SKM-1 treated with dmso at 0.1 percent for 144 hours (cell line): ENCODE results near the gene SVEP1.
"Not testable (repeated sequence)": the region's sequence is repeated elsewhere in the genome, so short reads cannot be mapped to it uniquely, and the experiment has no call there.

Experiments used
- DNase-seq: peaks from one replicate; lab custom pipeline; 2025; ENCODE audit not compliant: unreplicated experiment; lab: John Stamatoyannopoulos, UW

SVEP1 gene

DNA sequence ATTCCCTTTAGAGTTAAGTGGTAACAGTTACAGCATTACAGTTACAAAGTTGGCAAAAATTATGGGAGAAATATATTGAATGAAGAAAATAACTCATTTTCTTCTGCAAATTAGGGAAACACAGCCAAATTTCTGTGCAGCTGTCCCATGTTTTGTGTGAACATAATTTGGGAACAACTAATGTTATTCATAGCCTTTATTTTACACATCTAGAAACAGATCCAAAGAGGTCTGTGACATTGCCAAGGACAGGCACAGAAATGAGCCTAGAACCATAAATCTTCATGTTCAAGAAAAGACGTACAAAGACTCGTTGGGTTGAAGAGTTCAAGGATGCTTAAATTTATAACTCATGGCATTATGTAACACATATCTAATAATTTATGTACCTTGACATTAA is 127.8 kb downstream of the SVEP1 start:
- no peak for DNase-seq

DNA sequence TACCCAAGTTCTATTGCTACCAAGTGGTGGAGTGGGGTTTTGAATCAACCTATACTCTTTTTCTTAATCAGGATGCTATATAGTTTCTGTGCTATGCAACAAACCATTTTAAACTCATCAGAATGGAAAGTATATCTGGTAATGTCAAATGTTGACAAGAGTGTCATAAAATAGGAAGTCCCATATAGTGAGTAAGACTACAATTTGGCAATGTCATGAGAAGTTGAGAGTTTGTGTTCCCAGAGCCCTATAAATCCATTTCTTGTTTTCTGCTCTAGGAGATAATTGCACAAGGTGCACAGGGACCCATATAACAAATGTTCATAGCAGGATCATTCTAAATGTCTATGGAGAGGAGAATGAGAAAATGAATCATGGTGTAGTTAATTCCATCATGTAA is 132.1 kb downstream of the SVEP1 start:
- no peak for DNase-seq

DNA sequence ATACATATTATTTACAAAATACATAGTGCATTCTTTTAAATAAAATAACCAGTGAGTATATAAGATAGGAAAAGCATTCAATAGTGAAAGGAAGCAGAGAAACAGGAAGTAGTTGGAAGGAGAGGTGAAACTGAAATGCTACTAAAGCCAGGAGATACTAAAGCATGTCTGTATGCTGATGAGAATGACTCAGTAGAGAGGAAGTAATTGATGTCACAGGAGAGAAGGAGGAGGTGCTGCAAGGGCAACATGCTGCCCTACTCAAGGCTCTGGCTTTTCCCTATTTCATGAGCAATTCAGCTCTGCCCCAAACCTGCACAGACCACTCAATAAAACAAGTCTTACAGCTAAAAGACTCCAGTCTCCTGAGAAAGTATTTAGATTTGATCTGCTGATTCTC is 133.4 kb downstream of the SVEP1 start:
- DNase-seq: no peak

DNA sequence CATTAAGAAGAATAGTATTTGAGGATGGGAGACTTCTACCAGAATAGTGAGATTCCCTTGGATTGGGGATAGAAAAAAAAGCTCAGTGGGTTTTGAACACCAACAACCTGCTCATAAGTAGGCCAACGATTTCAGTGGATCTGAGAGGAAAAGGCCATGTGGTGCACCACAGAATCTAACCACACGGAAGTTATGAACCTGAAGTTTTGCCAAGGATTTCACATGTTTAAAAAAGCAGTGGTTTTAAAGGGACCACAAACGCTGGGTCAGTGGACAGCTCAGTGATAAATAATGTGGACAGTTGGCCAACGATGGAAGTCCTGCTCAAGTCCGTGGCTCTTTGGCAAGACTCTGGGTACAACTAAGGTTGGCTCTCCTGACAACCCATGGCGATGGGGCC is 134.6 kb downstream of the SVEP1 start:
- DNase-seq: no peak

- no peak for DNase-seq
These were observed 135.7 kb downstream of the SVEP1 start for GRCh38 chr9:110443866-110444220.

- no peak for DNase-seq
These were observed 136.2 kb downstream of the SVEP1 start for GRCh38 chr9:110443146-110443865.

DNA sequence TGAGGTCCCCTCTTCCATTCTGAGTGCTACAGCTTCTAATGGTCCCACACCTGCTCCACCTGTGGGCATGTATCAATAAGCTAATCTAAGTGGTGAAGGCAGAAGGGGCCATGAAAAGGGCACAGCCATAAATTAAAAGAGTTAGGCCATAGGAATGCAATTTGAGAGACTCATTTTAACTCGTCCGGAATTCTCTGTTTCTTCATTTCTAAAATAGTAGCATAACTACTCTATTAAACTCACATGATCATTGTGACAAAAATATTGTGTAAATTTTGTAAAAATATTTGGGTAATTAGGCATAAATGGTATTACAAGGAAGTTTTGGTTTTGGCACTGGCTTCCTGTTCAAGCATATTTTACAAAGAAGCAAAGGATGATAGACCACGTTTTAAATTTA is 138.7 kb downstream of the SVEP1 start:
- no peak for DNase-seq

DNA sequence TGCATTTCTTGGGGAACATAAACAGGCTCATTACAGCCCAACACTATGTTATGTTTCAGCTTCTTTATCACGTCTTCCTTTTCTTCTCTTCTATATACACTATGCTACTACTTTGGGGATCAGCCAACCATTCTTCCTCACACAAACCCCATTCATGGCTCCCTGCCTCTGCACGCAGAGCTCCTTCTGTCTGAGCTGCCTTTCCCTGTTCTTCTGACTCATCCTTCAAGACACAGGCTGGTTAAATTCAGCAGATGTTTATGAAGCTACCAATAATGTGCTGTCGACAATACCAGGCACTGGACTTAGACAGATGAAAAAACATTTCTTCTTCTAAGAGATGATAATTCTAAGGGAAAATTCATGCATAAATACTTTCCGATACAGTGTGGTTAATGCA is 139.4 kb downstream of the SVEP1 start:
- no peak for DNase-seq

GRCh38 chr9:110432253-110432652 is 147.3 kb downstream of the SVEP1 start:
- DNase-seq: no peak

GRCh38 chr9:110429453-110429852 is 150.1 kb downstream of the SVEP1 start:
- no peak for DNase-seq

GRCh38 chr9:110427497-110428104 is 151.9 kb downstream of the SVEP1 start:
- DNase-seq: no peak

DNA sequence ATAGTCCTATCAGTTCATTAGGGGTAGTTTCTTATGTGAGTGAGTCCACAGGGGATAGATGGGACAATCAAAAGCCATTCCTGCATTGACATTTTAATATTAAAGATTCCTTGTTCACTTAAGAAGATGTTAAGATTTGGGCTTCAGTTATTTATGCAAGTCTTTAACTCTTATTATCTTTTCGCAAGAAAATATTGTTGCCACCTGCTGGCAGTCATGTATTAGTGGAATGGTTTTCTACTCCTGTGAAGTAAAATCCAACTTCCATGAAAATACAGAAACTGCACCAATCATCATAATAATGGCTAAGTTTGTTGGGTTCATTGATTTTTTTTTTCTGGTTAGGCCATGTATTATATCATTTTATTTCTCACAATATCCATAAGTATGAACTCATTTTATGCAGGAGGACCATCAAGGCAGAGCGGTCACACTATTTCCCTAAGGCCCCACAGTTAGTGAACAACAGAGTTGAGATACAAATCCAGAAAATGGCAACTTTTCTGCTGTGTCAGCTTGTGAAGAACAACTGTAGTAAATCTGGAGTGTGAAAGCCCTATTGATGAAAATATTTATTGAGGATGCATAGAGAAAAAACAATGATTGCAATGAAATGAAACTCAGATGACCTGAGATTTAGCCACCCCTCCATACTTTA is 153.4 kb downstream of the SVEP1 start:
- no peak for DNase-seq

DNA sequence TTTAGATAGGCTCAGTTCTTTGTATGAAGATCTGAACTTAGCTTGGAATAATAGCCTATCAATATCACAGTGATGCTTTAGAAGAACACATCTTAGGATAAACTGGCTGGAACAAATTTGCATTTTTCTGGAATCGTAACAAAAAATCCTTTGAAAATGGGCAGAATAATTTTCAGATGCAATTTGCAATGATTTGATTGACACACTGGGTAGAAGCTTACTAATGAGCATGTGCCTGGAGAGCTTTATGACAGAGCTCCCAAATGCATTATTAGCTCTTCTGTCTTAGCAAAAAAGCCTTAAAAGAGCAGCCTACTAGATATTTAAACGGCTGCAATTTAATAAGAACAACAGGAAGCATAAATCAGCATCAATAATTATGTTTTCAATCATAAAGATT is 165.1 kb downstream of the SVEP1 start:
- DNase-seq: no peak

DNA sequence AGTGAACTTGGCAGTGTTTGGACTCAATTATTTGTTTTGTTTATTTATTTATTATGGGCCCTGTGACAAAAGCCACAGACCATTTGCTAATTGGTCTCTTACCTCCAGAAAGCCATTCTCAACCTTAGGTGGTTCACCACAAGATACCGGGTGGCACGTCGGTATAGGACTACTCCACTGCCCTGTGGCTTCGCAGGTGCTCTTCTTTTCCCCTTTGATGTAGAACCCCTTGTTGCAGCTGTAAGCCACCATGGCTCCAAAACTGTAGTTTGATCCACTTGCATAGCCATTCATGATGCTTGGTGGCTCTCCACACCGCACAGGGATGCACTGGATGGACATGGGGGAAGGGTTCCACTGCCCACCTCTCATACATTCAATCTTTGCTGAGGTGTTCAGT is 168.6 kb downstream of the SVEP1 start:
- no peak for DNase-seq

GRCh38 chr9:110408598-110408997 is 170.9 kb downstream of the SVEP1 start:
- DNase-seq: no peak

DNA sequence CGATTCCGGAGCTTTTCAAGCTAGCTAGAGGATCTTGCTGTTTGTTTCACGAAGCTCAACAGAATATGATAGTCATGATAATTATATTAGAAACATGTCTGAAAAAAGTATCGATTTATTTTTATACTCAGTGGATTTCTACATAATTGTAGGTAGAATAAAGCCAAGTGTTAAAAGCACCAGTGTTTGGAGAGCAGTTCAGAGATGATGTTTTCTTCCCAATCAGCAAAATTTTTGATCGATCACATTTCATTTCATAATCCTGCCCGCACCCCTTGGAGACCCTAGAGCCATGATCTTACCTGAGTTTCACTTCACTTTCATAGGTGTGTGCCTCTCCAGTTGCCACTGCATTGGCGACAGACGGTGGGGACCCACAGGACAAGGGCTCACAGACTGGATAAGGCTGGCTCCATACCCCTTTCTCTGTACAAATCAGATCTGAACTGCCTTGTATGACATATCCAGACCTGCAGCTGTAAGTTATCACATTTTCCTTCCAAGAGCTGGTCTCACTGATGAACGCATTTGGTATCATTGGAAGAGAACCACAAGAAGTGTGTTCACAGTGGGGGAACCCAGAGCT is 173.6 kb downstream of the SVEP1 start:
- DNase-seq: no peak

- no peak for DNase-seq
These were observed 175.1 kb downstream of the SVEP1 start for GRCh38 chr9:110404473-110404872.

DNA sequence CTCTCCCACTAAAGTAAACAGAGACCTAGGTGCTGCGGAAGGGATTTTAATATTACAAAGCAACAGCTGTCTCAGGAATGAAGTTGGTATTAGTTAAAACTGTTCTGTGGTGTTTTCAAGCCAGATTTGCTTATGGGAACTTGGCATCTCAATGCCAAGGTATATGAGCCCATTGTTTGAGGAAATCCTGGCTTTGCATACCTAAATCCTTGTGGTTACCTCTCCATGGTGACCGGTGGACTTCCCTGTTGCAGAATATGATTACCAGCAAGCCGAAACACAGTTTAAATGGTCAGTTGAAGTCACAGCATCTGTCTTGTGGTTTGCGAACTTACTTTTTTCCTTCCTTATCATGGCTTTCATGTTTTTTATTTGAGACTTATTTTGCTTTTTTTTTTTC is 179.6 kb downstream of the SVEP1 start:
- DNase-seq: no peak

GRCh38 chr9:110398992-110399391 is 180.5 kb downstream of the SVEP1 start:
- not testable (repeated sequence) for DNase-seq

GRCh38 chr9:110391826-110392485 is 187.6 kb downstream of the SVEP1 start:
- DNase-seq: no peak

DNA sequence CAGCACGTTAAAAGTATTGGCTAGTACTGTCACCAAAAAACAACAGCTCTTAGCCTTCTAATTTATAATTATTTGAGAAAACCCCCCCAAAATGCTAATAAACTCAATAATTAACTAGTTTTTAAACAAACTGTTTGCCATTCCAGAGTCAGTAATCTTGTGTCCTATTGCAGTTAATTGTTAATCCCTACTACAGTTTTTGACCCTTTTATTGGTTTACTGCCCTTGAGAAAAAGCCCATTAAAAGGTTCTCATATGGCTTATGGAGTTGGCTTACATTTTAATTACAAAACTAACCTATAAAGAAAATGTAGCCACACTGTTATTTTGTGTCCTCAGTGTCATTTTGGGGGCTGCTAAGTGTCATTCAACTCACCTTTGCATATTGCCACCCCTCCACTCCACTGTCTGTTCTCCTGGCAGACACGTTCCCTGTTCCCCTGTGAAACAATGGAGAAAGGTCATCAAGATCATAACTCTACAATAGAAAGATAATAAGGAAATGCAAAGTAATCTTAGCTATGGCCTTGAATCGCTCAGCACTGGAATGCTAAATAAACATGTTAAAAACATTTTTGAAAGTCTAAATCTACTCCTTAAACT is 190.3 kb downstream of the SVEP1 start:
- no peak for DNase-seq
